H1 (cell line): ENCODE results near the gene BEST2.

ENCODE experiments used
- BRCA1 ChIP-seq: IDR thresholded peaks from 2 replicates; pipeline ENCODE4 v1.6.1; 2012; ENCODE audit warnings: low read depth, low read length, improper control_type of control experiment
- CEBPB ChIP-seq: IDR thresholded peaks from 2 replicates; pipeline ENCODE4 v1.6.1; 2012; ENCODE audit warnings: low read depth, low read length
- EZH2 ChIP-seq: fragments of 200-600 bp; sonication (generic); IDR thresholded peaks from 2 replicates; pipeline ENCODE4 v1.7.1; 2012; ENCODE audit warnings: low read depth, mild to moderate bottlenecking, moderate library complexity, low read length, inconsistent platforms; ENCODE audit not compliant: severe bottlenecking
- GTF2F1 ChIP-seq: IDR thresholded peaks from 2 replicates; pipeline ENCODE4 v1.6.1; 2012; ENCODE audit warnings: low read depth, low read length, improper control_type of control experiment, borderline replicate concordance
- JUN ChIP-seq: IDR thresholded peaks from 2 replicates; pipeline ENCODE4 v1.6.1; 2011; ENCODE audit warnings: low read depth, mild to moderate bottlenecking, improper control_type of control experiment, low read length
- KDM1A ChIP-seq: fragments of 200-600, 300-600 bp; sonication (generic); IDR thresholded peaks from 2 replicates; pipeline ENCODE4 v1.7.1; 2016; ENCODE audit warnings: mild to moderate bottlenecking, low read length, borderline replicate concordance
- MAX ChIP-seq: IDR thresholded peaks from 2 replicates; pipeline ENCODE4 v1.6.1; 2012; ENCODE audit warnings: inconsistent platforms
- POLR2A ChIP-seq, 2 experiments: IDR thresholded peaks; 1 replicate in 1 of 2; 2 replicates in 1 of 2; pipeline ENCODE4 v1.6.1; 2011; ENCODE audit warnings: low read depth in 2 of 2, low read length in 2 of 2, mild to moderate bottlenecking in 2 of 2; ENCODE audit errors: control extremely low read depth in 1 of 2
- SP1 ChIP-seq: IDR thresholded peaks from 2 replicates; pipeline ENCODE4 v1.6.1; 2011; ENCODE audit warnings: low read depth, low read length
- TCF12 ChIP-seq: IDR thresholded peaks from 2 replicates; pipeline ENCODE4 v1.6.1; 2011; ENCODE audit warnings: low read depth, mild to moderate bottlenecking, low read length
- TF ChIP-seq, protein P1 (sequence below), 3 experiments: IDR thresholded peaks; 1 replicate in 2 of 3; 2 replicates in 1 of 3; pipeline versions ENCODE4 v1.5.1 to v1.6.1; 2011; ENCODE audit warnings: low read length in 3 of 3, mild to moderate bottlenecking in 3 of 3, inconsistent platforms in 2 of 3, low read depth in 1 of 3, moderate library complexity in 1 of 3; ENCODE audit not compliant: insufficient read depth in 1 of 3; ENCODE audit errors: control extremely low read depth in 1 of 3
- TF ChIP-seq, protein P2 (sequence below): IDR thresholded peaks from 2 replicates; pipeline ENCODE4 v1.6.1; 2011; ENCODE audit warnings: low read depth, mild to moderate bottlenecking, low read length; ENCODE audit not compliant: insufficient read depth

DNA sequence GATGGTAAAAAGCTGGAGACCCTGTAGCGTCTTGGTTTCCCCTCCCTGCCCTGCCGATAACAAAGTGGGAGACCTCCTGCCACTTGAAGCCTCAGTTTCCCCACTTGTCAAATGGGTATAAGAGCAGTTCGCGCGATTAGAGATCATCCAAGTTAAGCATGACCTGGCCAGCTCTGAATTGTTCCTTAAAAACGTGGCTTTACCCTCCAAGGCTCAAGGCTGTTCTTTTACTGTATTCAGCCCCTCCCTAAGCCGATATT is 28.3 kb upstream of the BEST2 start:
- TF ChIP-seq POLR2A (IDR thresholded peaks at IDR 0.05; ENCODE audit: control extremely low read depth in 1 of 2, low read depth in 2 of 2, low read length in 2 of 2), result no peak
- TF ChIP-seq CEBPB, result no peak
- TF ChIP-seq, protein P1, sequence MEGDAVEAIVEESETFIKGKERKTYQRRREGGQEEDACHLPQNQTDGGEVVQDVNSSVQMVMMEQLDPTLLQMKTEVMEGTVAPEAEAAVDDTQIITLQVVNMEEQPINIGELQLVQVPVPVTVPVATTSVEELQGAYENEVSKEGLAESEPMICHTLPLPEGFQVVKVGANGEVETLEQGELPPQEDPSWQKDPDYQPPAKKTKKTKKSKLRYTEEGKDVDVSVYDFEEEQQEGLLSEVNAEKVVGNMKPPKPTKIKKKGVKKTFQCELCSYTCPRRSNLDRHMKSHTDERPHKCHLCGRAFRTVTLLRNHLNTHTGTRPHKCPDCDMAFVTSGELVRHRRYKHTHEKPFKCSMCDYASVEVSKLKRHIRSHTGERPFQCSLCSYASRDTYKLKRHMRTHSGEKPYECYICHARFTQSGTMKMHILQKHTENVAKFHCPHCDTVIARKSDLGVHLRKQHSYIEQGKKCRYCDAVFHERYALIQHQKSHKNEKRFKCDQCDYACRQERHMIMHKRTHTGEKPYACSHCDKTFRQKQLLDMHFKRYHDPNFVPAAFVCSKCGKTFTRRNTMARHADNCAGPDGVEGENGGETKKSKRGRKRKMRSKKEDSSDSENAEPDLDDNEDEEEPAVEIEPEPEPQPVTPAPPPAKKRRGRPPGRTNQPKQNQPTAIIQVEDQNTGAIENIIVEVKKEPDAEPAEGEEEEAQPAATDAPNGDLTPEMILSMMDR (IDR thresholded peaks at IDR 0.05; ENCODE audit: control extremely low read depth in 1 of 3, insufficient read depth in 1 of 3, low read depth in 1 of 3, low read length in 3 of 3), result no peak
- TF ChIP-seq, protein P2, sequence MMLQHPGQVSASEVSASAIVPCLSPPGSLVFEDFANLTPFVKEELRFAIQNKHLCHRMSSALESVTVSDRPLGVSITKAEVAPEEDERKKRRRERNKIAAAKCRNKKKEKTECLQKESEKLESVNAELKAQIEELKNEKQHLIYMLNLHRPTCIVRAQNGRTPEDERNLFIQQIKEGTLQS, result no peak
- TF ChIP-seq GTF2F1, result no peak
- TF ChIP-seq TCF12, result no peak
- no peak for TF ChIP-seq JUN
- TF ChIP-seq SP1, result no peak
- no peak for TF ChIP-seq MAX
- no peak for TF ChIP-seq KDM1A
- no peak for TF ChIP-seq EZH2
- TF ChIP-seq BRCA1, result no peak
